CD4-positive, alpha-beta T cell (primary cell): Measurements from ENCODE around the gene CABP4. TPM values are rescaled to one million over a fixed set of nuclear protein-coding genes. Genes with fewer than 3 reads are reported as not detected.

Source experiments
- ATAC-seq: fragments of 200-7000 bp; cut with Tn5 transposase; one replicate; pipeline ENCODE4 v1.10.0; 2022; ENCODE audit warnings: mild to moderate bottlenecking; ENCODE audit not compliant: poor library complexity
- CTCF ChIA-PET: fragments of 350-600 bp; sonication (Branson Sonifier 250); formaldehyde crosslinking; loops from one replicate; lab custom pipeline; 2021; ENCODE audit warnings: antibody characterized with exemption, inconsistent platforms; lab: Charles Lee
- POLR2A ChIA-PET: fragments of 350-600 bp; sonication (Branson Sonifier 250); formaldehyde crosslinking; loops from one replicate; lab custom pipeline; 2021; ENCODE audit warnings: antibody characterized with exemption, inconsistent platforms; lab: Charles Lee
- DNase-seq, 14 experiments: peaks; one replicate each; pipeline ENCODE4 v3.0.0-alpha.2; 2013 to 2020; ENCODE audit warnings: mixed read lengths in 2 of 14
- H3K27ac ChIP-seq, 2 donors: one replicate each; pipeline versions ENCODE4 v1.5.1 to v1.7.0; 2013; ENCODE audit warnings: low read length in 2 of 2, low read depth in 1 of 2, mild to moderate bottlenecking in 1 of 2
- H3K27me3 ChIP-seq, 2 experiments: 1 replicate in 1 of 2; 2 replicates in 1 of 2; pipeline versions ENCODE4 v1.6.1 to v1.7.0; 2013; ENCODE audit warnings: low read length in 2 of 2, control low read depth in 1 of 2, mild to moderate bottlenecking in 1 of 2, moderate library complexity in 1 of 2; ENCODE audit not compliant: insufficient read depth in 2 of 2, control insufficient read depth in 1 of 2
- H3K36me3 ChIP-seq: one replicate; pipeline ENCODE4 v1.6.1; 2013; ENCODE audit warnings: low read length, control low read depth; ENCODE audit not compliant: insufficient read depth
- H3K4me1 ChIP-seq: one replicate; pipeline ENCODE4 v1.6.1; 2013; ENCODE audit warnings: low read length, control low read depth; ENCODE audit not compliant: insufficient read depth
- H3K4me3 ChIP-seq: one replicate; pipeline ENCODE4 v1.5.1; 2013; ENCODE audit warnings: mild to moderate bottlenecking, low read length, moderate library complexity
- H3K9me3 ChIP-seq, 2 experiments: 1 replicate in 1 of 2; 2 replicates in 1 of 2; pipeline versions ENCODE4 v1.6.1 to v1.7.0; 2013; ENCODE audit warnings: low read length in 2 of 2, mild to moderate bottlenecking in 2 of 2, control low read depth in 1 of 2, moderate library complexity in 1 of 2; ENCODE audit not compliant: control insufficient read depth in 1 of 2, insufficient read depth in 1 of 2
- H3K27ac Mint-ChIP-seq: one replicate; pipeline ENCODE4 v1.8.0; 2020; ENCODE audit warnings: mixed read lengths
- H3K27me3 Mint-ChIP-seq: one replicate; pipeline ENCODE4 v1.8.0; 2021; ENCODE audit warnings: mixed read lengths
- H3K36me3 Mint-ChIP-seq: one replicate; pipeline ENCODE4 v1.8.0; 2021; ENCODE audit warnings: low read depth, mixed read lengths
- H3K4me1 Mint-ChIP-seq: one replicate; pipeline ENCODE4 v1.8.0; 2021; ENCODE audit warnings: low read depth, mixed read lengths
- H3K4me3 Mint-ChIP-seq: one replicate; pipeline ENCODE4 v1.8.0; 2020; ENCODE audit warnings: mild to moderate bottlenecking, mixed read lengths
- H3K9me3 Mint-ChIP-seq: one replicate; pipeline ENCODE4 v1.8.0; 2020; ENCODE audit warnings: mixed read lengths
- CTCF ChIP-seq: fragments of 200-600 bp; IDR thresholded peaks from one replicate; pipeline ENCODE4 v1.8.0; 2022; ENCODE audit warnings: antibody characterized with exemption, mild to moderate bottlenecking
- intact Hi-C, 2 experiments: fragments of 100-400 bp; cut with DNase I in 1 of 2; cut with micrococcal nuclease in 1 of 2; formaldehyde crosslinking; loops; one replicate each; pipeline versions ENCODE4 v1.15.1 to v1.9.0; 2023 to 2025; cut with DNase I, micrococcal nuclease
- total RNA-seq, 174 experiments: library from RNA in 2 of 174; stranded (reverse) in 2 of 174; gene quantifications; one replicate each; pipeline ENCODE4 v1.2.3 and lab custom pipeline; 2021 to 2026

The CABP4 gene
- total RNA-seq, 2 experiments from 2014 or later: 7.5 to 8.5 TPM

DNA sequence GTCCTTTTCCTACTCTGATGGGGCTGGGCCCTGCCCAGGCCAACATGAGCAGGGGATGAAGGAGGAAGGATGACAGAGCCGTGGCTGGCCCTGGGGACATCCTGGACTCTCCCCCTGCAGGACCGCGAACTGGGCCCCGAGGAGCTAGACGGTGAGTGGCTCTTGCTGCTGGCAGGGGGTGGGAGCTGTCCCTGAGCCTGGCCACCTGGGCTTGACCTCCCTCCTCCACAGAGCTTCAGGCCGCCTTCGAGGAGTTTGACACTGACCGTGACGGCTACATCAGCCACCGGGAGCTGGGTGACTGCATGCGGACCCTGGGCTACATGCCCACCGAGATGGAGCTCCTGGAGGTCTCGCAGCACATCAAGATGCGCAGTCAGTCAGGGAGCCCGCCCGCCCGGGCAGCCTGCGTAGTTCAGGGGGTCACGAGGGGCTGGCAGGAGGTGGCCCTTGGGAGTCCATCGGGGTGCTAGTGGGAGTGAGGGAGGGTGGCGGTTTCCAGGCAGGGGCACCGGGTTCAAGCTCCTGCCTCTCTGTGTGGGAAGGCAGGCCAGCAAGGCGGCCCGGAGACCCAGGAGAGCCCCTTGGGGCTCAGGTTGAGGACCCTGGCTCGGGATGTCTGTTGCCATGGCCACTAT, 1.0 kb downstream of the CABP4 start:
- Mint-ChIP-seq H3K36me3 (no peaks in the 10 kb centered on the region), H3K4me1 (peaks cover 7% of the 10 kb centered on the region), H3K9me3 (no peaks in the 10 kb centered on the region), H3K27me3 (no peaks in the 10 kb centered on the region), H3K27ac (no peak overlapping the region), H3K4me3 (no peak overlapping the region)
- ChIA-PET CTCF (no interaction called here), POLR2A (interaction anchor here (0.6 to 16.8 kb wide), 4 partner anchors 12 to 1360 kb away, joined by 3 to 110 read pairs (median 3); partner anchors contain the start of gene PTPRCAP)
- intact Hi-C loops: no loop called here
- H3K9me3 ChIP-seq: no peaks in the 10 kb centered on the region
- H3K27ac ChIP-seq: no peak overlapping the region
- H3K4me3 ChIP-seq: no peak overlapping the region
- no peak for TF ChIP-seq CTCF
- no peaks in the 10 kb centered on the region for H3K36me3 ChIP-seq
- ATAC-seq (no peak), DNase-seq (peak in 2 of 14 experiments; percentile 5 to 18)
- H3K4me1 ChIP-seq: peaks cover 14% of the 10 kb centered on the region
- H3K27me3 ChIP-seq: no peaks in the 10 kb centered on the region

- Mint-ChIP-seq H3K9me3 (no peaks in the 10 kb centered on the region), H3K4me3 (no peak overlapping the region), H3K27me3 (no peaks in the 10 kb centered on the region), H3K27ac (no peak overlapping the region), H3K36me3 (no peaks in the 10 kb centered on the region), H3K4me1 (peaks cover 7% of the 10 kb centered on the region)
- H3K36me3 ChIP-seq: no peaks in the 10 kb centered on the region
- ChIA-PET CTCF (no interaction called here), POLR2A (interaction anchor here (0.7 to 16.8 kb wide), 4 partner anchors 19 to 191 kb away, joined by 3 to 110 read pairs (median 4); partner anchors contain the start of gene PTPRCAP)
- TF ChIP-seq CTCF: no peak
- no peaks in the 10 kb centered on the region for H3K9me3 ChIP-seq
- intact Hi-C loops: no loop called here
- no peak overlapping the region for H3K27ac ChIP-seq
- ATAC-seq (no peak), DNase-seq (no peak)
- H3K4me3 ChIP-seq: no peak overlapping the region
- H3K27me3 ChIP-seq: no peaks in the 10 kb centered on the region
- H3K4me1 ChIP-seq: peaks cover 5% of the 10 kb centered on the region
Measured at GRCh38 chr11:67457453-67457852, 2.3 kb downstream of the CABP4 start.

GRCh38 chr11:67458266-67458665, 3.1 kb downstream of the CABP4 start:
- Mint-ChIP-seq H3K27me3 (no peaks in the 10 kb centered on the region), H3K4me1 (peaks cover 7% of the 10 kb centered on the region), H3K9me3 (no peaks in the 10 kb centered on the region), H3K27ac (no peak overlapping the region), H3K36me3 (no peaks in the 10 kb centered on the region), H3K4me3 (no peak overlapping the region)
- TF ChIP-seq CTCF: no peak
- no peak overlapping the region for H3K4me3 ChIP-seq
- ChIA-PET CTCF (interaction anchor here (1.0 kb wide), 1 partner anchor 11 kb away, joined by 3 read pairs; the partner anchor contains the start of gene TMEM134), POLR2A (interaction anchor here (0.7 to 16.8 kb wide), 5 partner anchors 9 to 190 kb away, joined by 3 to 110 read pairs (median 4); partner anchors contain the start of gene PTPRCAP)
- DNase-seq (no peak), ATAC-seq (no peak)
- no peak overlapping the region for H3K27ac ChIP-seq
- H3K4me1 ChIP-seq: peaks cover 5% of the 10 kb centered on the region
- no peaks in the 10 kb centered on the region for H3K9me3 ChIP-seq
- no peaks in the 10 kb centered on the region for H3K36me3 ChIP-seq
- intact Hi-C loops: no loop called here
- H3K27me3 ChIP-seq: no peaks in the 10 kb centered on the region
